ENCODE data around the gene AADAC. TPM values are rescaled to one million over a fixed set of nuclear protein-coding genes. Genes with fewer than 3 reads are reported as not detected.

The AADAC gene
- total RNA-seq, 1 experiment from 2014 or later, result not detected

Other genes starting within 250 kb of the AADAC start
- not detected in 2 replicates for gene AADACL2, start 80.2 kb upstream of the AADAC start, total RNA-seq (2014; rRNA removed; shearing (Covaris generic); ENCODE audit: low replicate concordance)
- gene SUCNR1, start 59.5 kb downstream of the AADAC start, total RNA-seq (2014; rRNA removed; shearing (Covaris generic); ENCODE audit: low replicate concordance), result not detected in 2 replicates